Dendritic cell treated with granulocyte-macrophage colony-stimulating factor and Interleukin-4, amounts not matched to agents 40 ng/mL and 50 ng/mL, for 4 days (primary cell): ENCODE data around the gene ULK4.

Experiments used
- H3K27ac Mint-ChIP-seq: one replicate; pipeline ENCODE4 v1.8.0; 2022; ENCODE audit warnings: mild to moderate bottlenecking, mixed read lengths
- H3K27me3 Mint-ChIP-seq: one replicate; pipeline ENCODE4 v1.8.0; 2022; ENCODE audit warnings: mild to moderate bottlenecking, mixed read lengths
- H3K36me3 Mint-ChIP-seq: one replicate; pipeline ENCODE4 v1.8.0; 2022; ENCODE audit warnings: low read depth, mixed read lengths
- H3K4me1 Mint-ChIP-seq: one replicate; pipeline ENCODE4 v1.8.0; 2022; ENCODE audit warnings: low read depth, mixed read lengths
- H3K4me3 Mint-ChIP-seq: one replicate; pipeline ENCODE4 v1.8.0; 2022; ENCODE audit warnings: mild to moderate bottlenecking, moderate library complexity, mixed read lengths
- H3K9me3 Mint-ChIP-seq: one replicate; pipeline ENCODE4 v1.8.0; 2022; ENCODE audit warnings: mixed read lengths
- intact Hi-C: fragments of 100-400 bp; cut with micrococcal nuclease; formaldehyde crosslinking; loops from one replicate; pipeline ENCODE4 v1.15.0; 2022

Gene ULK4

GRCh38 chr3:41350441-41350840 is 611.5 kb downstream of the ULK4 start:
- H3K4me1 Mint-ChIP-seq = peaks cover 18% of the 10 kb centered on the region
- intact Hi-C loops = no loop called here
- H3K9me3 Mint-ChIP-seq = no peaks in the 10 kb centered on the region
- H3K36me3 Mint-ChIP-seq = no peaks in the 10 kb centered on the region
- no peak overlapping the region for H3K27ac Mint-ChIP-seq
- H3K4me3 Mint-ChIP-seq = no peak overlapping the region
- no peaks in the 10 kb centered on the region for H3K27me3 Mint-ChIP-seq

GRCh38 chr3:41348401-41348800 is 613.5 kb downstream of the ULK4 start:
- Mint-ChIP-seq H3K9me3 (no peaks in the 10 kb centered on the region), H3K4me3 (no peak overlapping the region), H3K27ac (no peak overlapping the region), H3K36me3 (no peaks in the 10 kb centered on the region), H3K4me1 (peaks cover 18% of the 10 kb centered on the region), H3K27me3 (no peaks in the 10 kb centered on the region)
- intact Hi-C loops = no loop called here

GRCh38 chr3:41346698-41347270 is 615.1 kb downstream of the ULK4 start:
- peaks cover 4% of the 10 kb centered on the region for H3K4me1 Mint-ChIP-seq
- no peak overlapping the region for H3K4me3 Mint-ChIP-seq
- no peaks in the 10 kb centered on the region for H3K9me3 Mint-ChIP-seq

GRCh38 chr3:41345788-41346187 is 616.1 kb downstream of the ULK4 start:
- no peak overlapping the region for H3K4me3 Mint-ChIP-seq
- intact Hi-C loops = no loop called here
- H3K4me1 Mint-ChIP-seq = no peaks in the 10 kb centered on the region
- H3K27ac Mint-ChIP-seq = no peak overlapping the region
- no peaks in the 10 kb centered on the region for H3K27me3 Mint-ChIP-seq
- no peaks in the 10 kb centered on the region for H3K9me3 Mint-ChIP-seq
- no peaks in the 10 kb centered on the region for H3K36me3 Mint-ChIP-seq

More at GRCh38 chr3:41346698-41347270, 615.1 kb downstream of the ULK4 start:
- no peaks in the 10 kb centered on the region for H3K27me3 Mint-ChIP-seq
- H3K27ac Mint-ChIP-seq = no peak overlapping the region
- H3K36me3 Mint-ChIP-seq = no peaks in the 10 kb centered on the region
- intact Hi-C loops = no loop called here

GRCh38 chr3:41339758-41340157 is 622.1 kb downstream of the ULK4 start:
- Mint-ChIP-seq H3K4me3 (no peak overlapping the region), H3K9me3 (no peaks in the 10 kb centered on the region), H3K36me3 (no peaks in the 10 kb centered on the region), H3K27me3 (no peaks in the 10 kb centered on the region), H3K27ac (no peak overlapping the region), H3K4me1 (no peaks in the 10 kb centered on the region)
- intact Hi-C loops = no loop called here

GRCh38 chr3:41338276-41338675 is 623.6 kb downstream of the ULK4 start:
- intact Hi-C loops = no loop called here
- no peak overlapping the region for H3K27ac Mint-ChIP-seq
- no peaks in the 10 kb centered on the region for H3K27me3 Mint-ChIP-seq
- no peaks in the 10 kb centered on the region for H3K36me3 Mint-ChIP-seq
- no peaks in the 10 kb centered on the region for H3K4me1 Mint-ChIP-seq
- no peak overlapping the region for H3K4me3 Mint-ChIP-seq
- H3K9me3 Mint-ChIP-seq = no peaks in the 10 kb centered on the region

GRCh38 chr3:41334426-41334825 is 627.5 kb downstream of the ULK4 start:
- Mint-ChIP-seq H3K9me3 (no peaks in the 10 kb centered on the region), H3K4me3 (no peak overlapping the region), H3K27me3 (no peaks in the 10 kb centered on the region), H3K36me3 (no peaks in the 10 kb centered on the region), H3K27ac (no peak overlapping the region), H3K4me1 (no peaks in the 10 kb centered on the region)
- intact Hi-C loops = no loop called here

- no peaks in the 10 kb centered on the region for H3K27me3 Mint-ChIP-seq
- intact Hi-C loops = no loop called here
- no peak overlapping the region for H3K4me3 Mint-ChIP-seq
- H3K4me1 Mint-ChIP-seq = no peaks in the 10 kb centered on the region
- no peaks in the 10 kb centered on the region for H3K36me3 Mint-ChIP-seq
- H3K27ac Mint-ChIP-seq = no peak overlapping the region
- no peaks in the 10 kb centered on the region for H3K9me3 Mint-ChIP-seq
Measured at GRCh38 chr3:41331041-41331440, 630.9 kb downstream of the ULK4 start.

- intact Hi-C loops = no loop called here
- Mint-ChIP-seq H3K36me3 (no peaks in the 10 kb centered on the region), H3K27me3 (no peaks in the 10 kb centered on the region), H3K4me1 (no peaks in the 10 kb centered on the region), H3K27ac (no peak overlapping the region), H3K9me3 (no peaks in the 10 kb centered on the region), H3K4me3 (no peak overlapping the region)
Measured at GRCh38 chr3:41330465-41330864, 631.4 kb downstream of the ULK4 start.

- no peaks in the 10 kb centered on the region for H3K4me1 Mint-ChIP-seq
- H3K27ac Mint-ChIP-seq = no peak overlapping the region
- H3K9me3 Mint-ChIP-seq = no peaks in the 10 kb centered on the region
- intact Hi-C loops = no loop called here
- H3K27me3 Mint-ChIP-seq = no peaks in the 10 kb centered on the region
- no peak overlapping the region for H3K4me3 Mint-ChIP-seq
- H3K36me3 Mint-ChIP-seq = no peaks in the 10 kb centered on the region
Measured at GRCh38 chr3:41329881-41330280, 632.0 kb downstream of the ULK4 start.

- Mint-ChIP-seq H3K27me3 (no peaks in the 10 kb centered on the region), H3K4me1 (no peaks in the 10 kb centered on the region), H3K9me3 (no peaks in the 10 kb centered on the region), H3K27ac (no peak overlapping the region), H3K36me3 (no peaks in the 10 kb centered on the region), H3K4me3 (no peak overlapping the region)
- intact Hi-C loops = no loop called here
Measured at GRCh38 chr3:41328926-41329325, 633.0 kb downstream of the ULK4 start.

GRCh38 chr3:41327718-41328117 is 634.2 kb downstream of the ULK4 start:
- no peaks in the 10 kb centered on the region for H3K9me3 Mint-ChIP-seq
- no peaks in the 10 kb centered on the region for H3K36me3 Mint-ChIP-seq
- intact Hi-C loops = no loop called here
- no peak overlapping the region for H3K27ac Mint-ChIP-seq
- no peaks in the 10 kb centered on the region for H3K4me1 Mint-ChIP-seq
- no peak overlapping the region for H3K4me3 Mint-ChIP-seq
- H3K27me3 Mint-ChIP-seq = no peaks in the 10 kb centered on the region

- H3K27ac Mint-ChIP-seq = no peak overlapping the region
Measured at GRCh38 chr3:41324156-41324475, 637.8 kb downstream of the ULK4 start.

GRCh38 chr3:41323467-41324155 is 638.3 kb downstream of the ULK4 start:
- H3K4me3 Mint-ChIP-seq = no peak overlapping the region
- H3K27ac Mint-ChIP-seq = no peak overlapping the region
- no peaks in the 10 kb centered on the region for H3K36me3 Mint-ChIP-seq
- H3K4me1 Mint-ChIP-seq = no peaks in the 10 kb centered on the region
- intact Hi-C loops = no loop called here
- no peaks in the 10 kb centered on the region for H3K27me3 Mint-ChIP-seq
- H3K9me3 Mint-ChIP-seq = no peaks in the 10 kb centered on the region

More at GRCh38 chr3:41324156-41324475, 637.8 kb downstream of the ULK4 start:
- intact Hi-C loops = no loop called here
- H3K9me3 Mint-ChIP-seq = no peaks in the 10 kb centered on the region
- H3K4me3 Mint-ChIP-seq = no peak overlapping the region
- H3K4me1 Mint-ChIP-seq = no peaks in the 10 kb centered on the region
- no peaks in the 10 kb centered on the region for H3K36me3 Mint-ChIP-seq
- H3K27me3 Mint-ChIP-seq = no peaks in the 10 kb centered on the region

GRCh38 chr3:41321642-41321980 is 640.3 kb downstream of the ULK4 start:
- H3K9me3 Mint-ChIP-seq = no peaks in the 10 kb centered on the region
- H3K27me3 Mint-ChIP-seq = no peaks in the 10 kb centered on the region
- no peak overlapping the region for H3K4me3 Mint-ChIP-seq
- intact Hi-C loops = no loop called here
- H3K27ac Mint-ChIP-seq = no peak overlapping the region
- no peaks in the 10 kb centered on the region for H3K36me3 Mint-ChIP-seq
- no peaks in the 10 kb centered on the region for H3K4me1 Mint-ChIP-seq
